GM21447 (cell line): ENCODE measurements around the gene TBL1X.
"Not testable (repeated sequence)": the region's sequence is repeated elsewhere in the genome, so short reads cannot be mapped to it uniquely, and the experiment has no call there.

Experiments used
- ATAC-seq: cut with Tn5 transposase; IDR thresholded peaks from one replicate; pipeline ENCODE4 v1.9.1; 2021; ENCODE audit not compliant: unreplicated experiment

The TBL1X gene

GRCh38 chrX:9533611-9534010 lies 68.8 kb downstream of the TBL1X start:
- ATAC-seq = no peak

- no peak for ATAC-seq
Measured at GRCh38 chrX:9534686-9535085, 69.8 kb downstream of the TBL1X start.

GRCh38 chrX:9535101-9535500 lies 70.2 kb downstream of the TBL1X start:
- ATAC-seq = no peak

- not testable (repeated sequence) for ATAC-seq
Measured at GRCh38 chrX:9536156-9536555, 71.3 kb downstream of the TBL1X start.

DNA sequence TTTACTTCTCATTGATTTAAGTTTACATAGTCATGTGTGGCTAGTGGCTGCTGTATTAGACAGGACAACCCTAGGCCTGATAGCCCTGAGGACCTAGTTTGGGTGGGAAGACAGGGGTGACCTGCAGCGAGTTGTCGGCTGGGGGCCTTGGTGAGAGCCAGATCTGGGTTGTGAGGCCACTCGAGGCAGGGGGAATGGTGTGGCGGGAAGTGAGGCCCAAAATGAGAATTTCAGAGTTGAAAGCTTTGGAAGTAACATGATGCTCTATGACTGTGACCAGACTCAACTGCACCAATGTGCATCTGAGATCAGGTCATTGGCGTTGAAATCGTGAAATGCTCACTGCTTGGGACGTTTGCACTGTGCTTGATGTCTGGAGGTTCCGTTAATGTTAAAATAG lies 72.9 kb downstream of the TBL1X start:
- ATAC-seq = no peak

DNA sequence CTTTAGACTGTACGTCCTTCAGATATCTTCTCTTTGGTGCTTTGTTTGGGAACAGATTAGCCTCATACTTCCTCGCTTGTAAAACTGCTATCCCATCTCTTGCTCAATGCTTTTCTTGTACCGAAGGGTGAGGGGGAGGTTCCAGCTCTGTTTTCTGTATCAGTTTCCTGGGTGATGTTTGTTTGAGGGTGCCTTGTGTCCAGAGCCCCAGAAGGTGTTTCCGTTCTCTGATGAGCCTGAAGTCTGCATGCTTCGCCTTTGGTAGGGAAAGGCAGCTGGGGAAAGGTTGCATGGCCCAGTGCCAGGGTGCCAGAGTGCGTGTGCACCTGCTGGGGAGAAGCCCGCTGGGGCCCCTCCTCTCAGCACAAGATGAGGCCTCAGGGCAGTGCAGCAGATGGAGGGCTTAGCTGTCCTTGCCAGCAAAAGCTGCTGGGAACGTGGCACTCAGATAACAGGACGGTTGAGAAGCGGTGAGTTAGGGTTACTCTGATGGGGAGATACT lies 73.7 kb downstream of the TBL1X start:
- no peak for ATAC-seq

DNA sequence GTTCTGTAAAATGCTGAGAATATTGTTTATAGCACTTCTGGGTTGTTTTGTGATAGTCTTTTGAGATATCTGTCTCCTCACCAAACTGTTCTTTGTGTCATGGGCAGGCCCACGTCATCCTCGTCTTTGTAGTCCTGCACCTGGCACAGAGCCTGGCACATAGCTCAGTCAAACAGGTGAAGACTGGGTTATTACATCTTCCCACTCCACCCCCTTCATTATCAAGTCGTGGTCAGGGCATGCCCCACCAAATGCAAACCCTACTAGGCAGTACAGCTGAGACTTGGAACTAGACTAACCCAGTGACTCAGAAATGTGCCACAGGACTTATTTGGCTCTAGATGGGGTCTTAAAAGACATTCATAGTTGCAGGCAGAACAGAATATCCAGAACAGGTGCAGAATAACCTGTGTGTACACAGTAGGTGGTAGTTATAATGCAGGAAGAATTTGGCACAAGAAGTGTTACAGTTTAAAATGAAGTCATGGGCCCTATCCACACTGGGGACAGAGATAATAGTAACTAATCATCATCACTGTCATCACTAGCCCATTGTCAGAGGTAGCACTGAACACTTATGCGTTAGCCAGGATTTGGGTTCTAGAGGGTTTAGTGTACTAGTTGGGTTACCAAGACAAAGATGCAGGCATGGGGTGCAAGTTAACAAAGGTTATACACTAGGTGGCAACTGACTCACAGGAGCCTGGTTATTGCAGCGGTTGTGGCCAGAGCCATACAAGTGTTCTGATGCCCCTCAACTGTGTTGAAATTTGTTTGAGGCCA lies 74.9 kb downstream of the TBL1X start:
- no peak for ATAC-seq

DNA sequence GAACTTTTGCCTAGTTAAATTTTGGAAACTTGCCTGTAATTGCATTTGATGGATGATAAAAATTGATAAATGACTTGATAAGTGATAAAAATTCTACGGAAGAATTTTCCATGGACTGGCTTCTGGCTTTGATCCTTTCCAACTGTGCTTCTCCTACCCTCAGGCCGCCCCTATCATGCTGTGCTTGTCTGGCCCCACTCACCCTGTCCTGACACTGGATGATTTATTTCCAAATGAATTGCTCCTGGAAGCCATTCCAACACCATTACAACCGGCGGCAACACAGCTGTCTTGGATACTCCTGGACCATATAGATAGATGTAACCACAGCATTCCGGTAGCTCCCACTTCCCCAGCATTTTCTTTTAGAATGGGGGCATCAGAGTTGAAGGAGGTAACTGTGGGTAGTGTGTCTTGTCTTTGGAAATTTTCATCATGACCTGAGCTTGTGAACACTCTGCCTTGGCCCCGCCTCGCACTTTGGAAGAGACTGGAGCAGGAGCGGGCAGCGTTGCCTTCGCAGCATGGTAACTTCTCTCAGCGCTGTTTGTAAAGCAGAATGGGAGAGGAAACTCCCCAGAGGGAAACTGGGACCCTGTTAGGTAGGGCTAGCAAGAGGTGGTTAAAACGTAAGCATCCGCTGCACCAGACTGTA lies 77.4 kb downstream of the TBL1X start:
- ATAC-seq = no peak

- ATAC-seq = no peak
Measured at GRCh38 chrX:9542761-9543111, 77.9 kb downstream of the TBL1X start.

GRCh38 chrX:9555354-9555753 lies 90.5 kb downstream of the TBL1X start:
- ATAC-seq = no peak

DNA sequence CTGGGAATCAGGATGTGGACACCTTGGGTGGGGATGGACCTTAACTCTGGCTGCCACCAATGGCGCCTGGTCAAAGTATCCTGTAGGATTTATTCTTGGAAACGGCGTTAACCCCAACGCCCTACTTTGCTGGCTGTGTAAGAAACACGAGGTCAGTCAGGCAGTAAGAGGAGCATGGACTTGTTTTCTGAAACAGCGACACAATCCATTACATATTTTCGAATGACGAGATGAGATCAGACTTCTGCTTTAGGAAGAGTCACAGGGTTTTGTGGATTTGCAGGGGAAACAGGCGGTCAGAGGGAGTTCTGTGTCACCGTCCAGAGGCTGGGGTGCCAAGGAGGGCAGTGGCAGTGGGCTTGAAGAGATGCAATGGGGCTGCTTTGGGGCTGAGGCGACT lies 92.2 kb downstream of the TBL1X start:
- no peak for ATAC-seq

DNA sequence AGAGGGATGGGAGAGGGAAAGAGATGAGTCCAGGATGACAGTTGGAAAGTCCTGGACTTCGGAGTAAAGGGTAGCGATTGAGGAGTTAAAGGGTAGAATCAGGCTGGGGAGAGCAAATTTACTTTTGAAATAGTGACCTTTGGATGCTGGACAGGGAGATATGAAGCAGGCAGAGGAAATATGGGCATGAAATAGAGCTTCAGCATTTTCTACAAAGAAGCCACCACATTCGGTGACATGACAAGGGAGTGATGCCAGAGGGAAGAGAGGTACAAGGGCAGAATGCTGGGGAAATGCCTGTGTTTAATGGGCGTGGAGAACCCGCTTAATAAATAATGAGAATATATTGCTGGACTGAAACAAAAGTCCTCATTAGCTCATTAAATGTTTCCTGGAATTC lies 92.7 kb downstream of the TBL1X start:
- no peak for ATAC-seq

- ATAC-seq = no peak
Measured at GRCh38 chrX:9558615-9559014, 93.8 kb downstream of the TBL1X start.

GRCh38 chrX:9560219-9560618 lies 95.4 kb downstream of the TBL1X start:
- ATAC-seq = no peak

DNA sequence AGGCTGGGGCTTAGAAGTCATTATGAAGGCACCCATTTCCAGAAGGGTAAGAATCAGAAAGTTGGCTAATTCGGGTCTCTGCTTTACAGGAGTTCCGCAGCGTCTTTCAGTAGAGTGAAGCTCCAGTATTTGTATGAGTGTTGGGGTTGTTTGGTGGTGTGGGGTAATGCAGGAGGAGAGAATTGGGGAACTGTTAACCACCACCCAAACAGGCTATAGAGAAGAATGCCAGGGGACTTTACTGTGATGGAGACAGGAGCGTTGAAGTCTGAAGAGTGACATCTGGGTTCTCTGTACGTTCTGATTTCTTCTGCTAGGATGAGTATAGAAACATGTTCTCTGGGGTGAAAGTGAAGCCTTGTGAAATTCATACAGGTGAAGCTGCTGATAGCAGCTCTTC lies 96.3 kb downstream of the TBL1X start:
- no peak for ATAC-seq

- no peak for ATAC-seq
Measured at GRCh38 chrX:9562851-9563250, 98.0 kb downstream of the TBL1X start.

DNA sequence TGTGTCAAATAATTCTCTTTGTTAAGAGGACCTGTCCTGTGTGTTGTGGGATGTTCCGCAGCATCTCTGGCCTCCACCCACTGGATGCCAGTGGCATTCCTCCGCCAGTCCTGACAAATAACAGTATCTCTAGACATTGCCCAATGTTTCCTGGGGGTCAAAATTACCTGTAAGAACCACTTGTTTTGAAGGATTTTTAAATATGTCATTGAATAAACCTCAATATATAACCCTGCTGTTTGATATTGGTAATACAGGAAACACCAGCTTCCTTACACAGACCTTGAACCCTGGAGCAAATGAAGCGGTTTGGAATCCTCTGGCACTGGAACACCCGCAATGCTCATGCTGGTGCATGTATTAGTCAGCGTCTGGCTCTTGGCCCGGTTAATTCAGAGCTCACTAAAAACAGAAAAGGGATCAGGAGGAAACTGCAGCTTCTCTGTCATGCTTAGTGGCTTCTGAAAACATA lies 101.3 kb downstream of the TBL1X start:
- ATAC-seq = no peak

DNA sequence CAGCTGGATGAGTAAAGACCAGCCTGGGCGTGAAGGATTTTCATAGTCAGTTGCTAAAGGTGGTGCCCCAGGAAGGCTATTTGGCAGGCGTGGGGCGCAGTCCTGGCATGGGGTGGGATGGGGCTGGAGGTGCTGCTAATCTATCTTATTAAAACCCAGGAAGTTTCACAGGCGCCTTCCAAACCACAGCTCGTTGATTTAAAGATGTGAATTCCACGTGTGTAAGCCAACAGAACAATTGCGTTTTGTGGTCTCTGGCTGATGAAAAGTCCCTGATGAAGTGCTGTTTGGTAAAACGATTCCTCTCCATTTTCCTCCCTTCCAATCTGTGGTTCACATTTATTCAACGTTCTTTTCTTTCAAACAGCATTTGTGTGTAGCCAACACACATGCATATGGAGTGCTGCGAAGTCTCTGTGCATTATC lies 105.0 kb downstream of the TBL1X start:
- no peak for ATAC-seq

DNA sequence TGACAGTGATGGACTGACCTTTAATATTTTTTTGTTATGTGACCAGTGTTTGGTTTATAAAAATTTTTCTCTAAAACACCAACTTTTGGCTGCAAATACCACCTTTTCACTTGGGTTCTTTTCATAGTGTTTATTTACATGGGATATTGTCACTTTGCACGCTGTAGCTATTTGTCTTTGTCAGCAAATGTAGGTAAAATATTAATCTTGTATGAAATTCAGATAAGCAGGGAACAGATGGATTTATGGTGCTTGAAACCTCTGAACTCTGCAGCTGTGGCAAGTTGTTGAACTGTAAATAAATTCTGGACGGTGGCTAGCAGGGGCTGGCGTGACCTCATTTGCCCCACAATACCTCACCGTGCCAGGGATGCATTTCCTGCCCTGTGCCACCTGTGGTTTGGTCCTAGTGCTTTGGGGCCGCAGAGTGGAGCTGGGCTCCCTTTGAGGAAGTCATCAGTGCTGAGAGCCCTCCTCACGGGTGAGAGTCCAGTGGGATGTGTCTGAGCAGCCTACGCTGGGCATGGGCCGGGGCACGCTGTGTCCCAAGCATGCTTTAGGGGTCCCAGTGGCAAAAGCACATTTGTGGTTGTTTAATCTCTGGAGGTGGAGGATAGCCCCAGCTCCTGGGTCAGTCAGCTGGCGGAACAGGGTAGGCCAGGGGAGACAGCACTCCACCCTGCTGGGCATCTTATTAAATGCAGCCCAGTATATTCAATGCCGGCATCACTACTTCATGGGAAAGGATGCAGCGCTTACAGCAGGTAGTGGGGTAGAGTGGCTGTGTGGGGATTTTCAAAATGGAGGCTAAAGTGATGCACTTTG lies 108.6 kb downstream of the TBL1X start:
- no peak for ATAC-seq

DNA sequence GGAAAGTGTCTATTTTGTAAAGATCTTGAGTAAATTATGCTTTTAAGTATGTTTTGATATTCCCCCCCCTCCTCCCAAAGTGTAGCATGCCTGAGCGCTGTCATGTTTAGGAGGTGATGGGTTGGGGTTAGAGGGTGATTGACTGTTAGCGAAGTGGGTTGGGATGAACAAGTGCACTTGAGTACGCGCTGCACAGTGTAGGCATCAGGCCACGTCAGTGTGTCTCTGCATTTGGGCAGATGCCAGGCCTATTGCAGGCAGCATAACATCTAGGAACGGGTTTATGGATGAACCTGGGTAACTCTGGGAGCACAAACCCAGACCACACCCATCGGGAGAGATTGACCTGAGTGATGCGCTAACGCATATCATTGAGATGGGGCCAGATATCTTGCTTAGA lies 111.2 kb downstream of the TBL1X start:
- no peak for ATAC-seq

DNA sequence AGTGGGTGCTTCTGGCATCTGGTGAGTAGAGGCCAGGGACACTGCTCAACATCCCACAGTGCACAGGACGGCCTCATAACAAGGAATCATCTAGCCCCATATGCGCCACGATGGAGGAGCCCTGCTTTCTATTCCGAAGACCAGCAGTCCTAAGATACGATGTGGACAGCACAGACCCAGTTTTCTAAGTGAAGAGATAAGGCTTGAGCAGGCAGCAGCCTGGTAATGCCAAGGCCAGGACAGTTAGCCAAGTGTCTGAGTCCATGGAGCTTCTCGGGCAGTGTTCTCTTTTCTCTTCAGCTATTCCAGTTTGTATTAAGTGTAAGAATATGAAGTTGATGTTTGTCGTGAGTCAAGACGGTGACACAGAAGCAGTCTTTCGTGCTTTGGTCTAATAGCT lies 112.7 kb downstream of the TBL1X start:
- no peak for ATAC-seq
